ENCODE measurements around the gene CFAP46. TPM values are rescaled to one million over a fixed set of nuclear protein-coding genes. Genes with fewer than 3 reads are reported as not detected.

The CFAP46 gene
- total RNA-seq, 4 donors from 2014 or later, result 0.32 to 0.54 TPM; not detected in 2

- 79 to 84% methylated on average over 16 to 21 of the region's 28 CpGs for WGBS, 2 donors
- H3K4me3 ChIP-seq (ENCODE audit: low read depth, poor library complexity, severe bottlenecking), result no peak overlapping the region
- no peak for TF ChIP-seq CTCF (IDR thresholded peaks at IDR 0.05)
- no peak for TF ChIP-seq POLR2A (IDR thresholded peaks at IDR 0.05)
- intact Hi-C loops (cut with DNase I; ENCODE audit: low total_unique reads), result no loop called here
- peak in 1 of 2 donors; percentile 81 for DNase-seq (ENCODE audit: low spot score in 2 of 2)
Measured at GRCh38 chr10:132972986-132973902, 30.9 kb upstream of the CFAP46 start.

DNA sequence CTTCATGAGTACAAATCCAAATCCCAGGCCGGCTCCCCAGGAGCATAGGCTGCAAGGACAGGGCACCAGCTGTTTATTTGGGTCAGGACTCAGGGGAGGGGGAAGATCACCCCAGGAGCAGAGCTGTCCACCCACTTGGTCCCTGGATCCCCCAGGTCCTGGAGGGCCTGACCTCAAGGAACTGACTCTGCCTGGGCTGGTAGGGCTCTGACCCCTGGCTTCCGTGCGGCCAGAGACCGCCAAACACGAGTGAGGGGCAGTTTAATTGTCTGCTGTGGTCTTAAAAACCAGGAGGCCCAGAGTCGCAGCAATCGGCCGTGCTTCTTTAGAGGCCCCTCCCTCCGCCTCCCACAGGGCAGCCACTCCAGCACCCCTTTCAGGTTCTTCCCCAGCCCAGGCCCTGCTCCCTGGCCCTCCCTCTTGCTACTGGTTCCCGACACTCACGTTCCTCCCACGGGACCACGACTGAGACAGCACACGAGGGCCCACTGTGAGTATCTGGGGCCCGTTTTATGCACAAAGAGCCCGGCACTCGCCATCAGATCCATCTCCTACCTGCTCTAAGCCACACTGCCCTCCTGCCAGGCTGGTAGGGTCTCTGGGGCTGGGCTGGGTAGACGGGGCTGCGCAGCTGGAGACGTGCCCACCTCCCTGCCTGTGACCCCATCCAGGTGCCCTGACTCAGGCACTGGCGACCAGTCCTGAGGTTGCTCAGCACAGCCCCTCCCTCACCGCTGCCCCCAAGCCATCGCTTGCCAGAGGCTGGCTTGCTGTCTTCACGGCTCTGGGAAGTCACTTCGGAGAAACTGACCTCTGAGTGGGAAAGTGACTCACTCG, 30.0 kb upstream of the CFAP46 start:
- intact Hi-C loops (cut with DNase I; ENCODE audit: low total_unique reads), result no loop called here
- H3K4me3 ChIP-seq (ENCODE audit: low read depth, poor library complexity, severe bottlenecking), result no peak overlapping the region
- no peak for DNase-seq (ENCODE audit: low spot score in 2 of 2)
- no peak for TF ChIP-seq POLR2A (IDR thresholded peaks at IDR 0.05)
- TF ChIP-seq CTCF (IDR thresholded peaks at IDR 0.05), result no peak
- 68 to 70% methylated on average over 22 to 26 of the region's 26 CpGs for WGBS, 2 donors

GRCh38 chr10:132971448-132972148, 29.2 kb upstream of the CFAP46 start:
- DNase-seq (ENCODE audit: low spot score in 2 of 2), result no peak
- H3K4me3 ChIP-seq (ENCODE audit: low read depth, poor library complexity, severe bottlenecking), result no peak overlapping the region
- no peak for TF ChIP-seq CTCF (IDR thresholded peaks at IDR 0.05)
- TF ChIP-seq POLR2A (IDR thresholded peaks at IDR 0.05), result no peak
- intact Hi-C loops (cut with DNase I; ENCODE audit: low total_unique reads), result no loop called here
- 32 to 51% methylated on average over 23 of the region's 24 CpGs for WGBS, 2 donors

DNA sequence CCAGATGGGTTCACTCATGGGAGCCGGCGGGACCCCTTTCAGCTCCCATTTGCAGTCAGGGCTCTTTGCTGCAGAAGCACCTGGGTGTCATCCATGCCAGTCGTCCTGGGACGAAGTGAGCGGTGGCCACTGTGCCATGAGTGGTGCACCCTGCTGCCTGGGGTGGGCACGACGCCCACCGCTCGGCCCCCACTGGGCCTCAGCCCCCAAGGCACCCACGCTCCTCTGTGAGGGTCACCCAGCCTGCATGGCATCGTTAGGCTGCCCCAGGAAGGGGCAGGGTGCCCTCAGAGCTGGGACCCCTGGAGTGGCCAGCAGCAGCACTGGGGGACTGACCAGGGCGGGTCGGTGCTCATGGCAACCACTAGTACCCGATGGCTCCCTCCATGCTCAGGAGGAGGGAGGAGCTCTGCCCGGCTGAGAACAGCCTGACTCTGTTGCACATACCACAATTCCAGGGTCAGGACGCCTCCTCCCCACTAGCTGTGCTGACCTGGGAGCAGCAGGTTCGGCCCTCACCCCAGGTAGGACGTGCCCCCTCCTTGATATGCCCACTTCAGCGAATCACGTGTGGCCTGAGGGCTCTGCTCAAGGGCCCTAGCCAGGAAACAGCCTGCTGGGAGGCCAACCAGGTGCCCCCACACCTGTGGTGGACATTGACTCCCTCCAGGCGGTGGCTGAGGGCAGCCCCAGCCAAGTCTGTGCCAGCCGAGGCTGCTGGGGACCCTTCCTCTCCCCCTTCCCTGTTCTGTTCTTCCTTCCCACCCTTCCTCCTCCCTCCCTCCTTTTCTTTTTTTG, 28.5 kb upstream of the CFAP46 start:
- TF ChIP-seq CTCF (IDR thresholded peaks at IDR 0.05) (no peak), POLR2A (IDR thresholded peaks at IDR 0.05) (no peak)
- H3K4me3 ChIP-seq (ENCODE audit: low read depth, poor library complexity, severe bottlenecking), result no peak overlapping the region
- WGBS, 2 donors, result 72 to 82% methylated on average over 15 to 18 of the region's 22 CpGs
- no peak for DNase-seq (ENCODE audit: low spot score in 2 of 2)
- intact Hi-C loops (cut with DNase I; ENCODE audit: low total_unique reads), result no loop called here

DNA sequence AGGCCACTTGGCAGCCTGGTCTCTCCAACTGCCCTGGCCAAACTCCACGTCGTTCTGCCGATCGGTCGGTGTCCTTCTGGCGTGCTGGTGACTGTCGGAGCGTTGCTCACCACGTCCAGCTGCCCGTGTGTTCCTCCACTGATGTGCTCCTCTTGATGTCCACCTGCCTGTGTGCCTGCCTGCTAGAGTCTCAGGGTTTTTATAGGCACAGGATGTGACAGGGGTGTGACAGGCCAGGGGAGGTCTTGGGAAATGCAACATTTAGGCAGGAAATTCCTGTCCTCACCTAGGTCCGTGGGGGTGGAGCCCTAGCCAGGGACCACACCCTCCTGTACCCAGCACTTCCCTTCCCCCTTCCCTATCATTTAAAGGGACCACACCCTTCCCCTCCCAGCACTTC, 25.2 kb upstream of the CFAP46 start:
- TF ChIP-seq CTCF (IDR thresholded peaks at IDR 0.05) (no peak), POLR2A (IDR thresholded peaks at IDR 0.05) (no peak)
- DNase-seq (ENCODE audit: low spot score in 2 of 2), result no peak
- intact Hi-C loops (cut with DNase I; ENCODE audit: low total_unique reads), result no loop called here
- no peak overlapping the region for H3K4me3 ChIP-seq (ENCODE audit: low read depth, poor library complexity, severe bottlenecking)
- WGBS, 2 donors, result 61 to 67% methylated on average over 11 of the region's 11 CpGs

All from lower leg skin (tissue), 4 donors.